K562 (cell line): Measurements from ENCODE around the gene RGS12. TPM values are rescaled to one million over a fixed set of nuclear protein-coding genes. Genes with fewer than 3 reads are reported as not detected.

Experiments used
- ATAC-seq: fragments of 200-7000 bp; cut with Tn5 transposase; 3 replicates; pipeline ENCODE4 v1.9.1; 2020; ENCODE audit warnings: moderate library complexity
- BruUV-seq: library from RNA; stranded (reverse); fragments of 400-500 nt; replicated peaks from 2 replicates; lab custom pipeline; 2021; lab: Mats Ljungman, UMichigan
- CTCF ChIA-PET: fragments of 300-600 bp; formaldehyde crosslinking; extraction: SDS; loops from one replicate; lab custom pipeline; 2021; ENCODE audit warnings: low intra/inter-chr PET ratio; lab: Yijun Ruan, JAX
- POLR2A ChIA-PET: fragments of 300-600, 350-650 bp; sonication (Branson Sonifier 250); formaldehyde crosslinking; extraction: SDS; loops from one replicate; lab custom pipeline; 2021; ENCODE audit warnings: antibody characterized with exemption, inconsistent platforms; lab: Yijun Ruan, JAX
- DNase-seq, 4 experiments: peaks; one replicate each; pipeline versions ENCODE4 v3.0.0 to v3.0.0-alpha.2; 2011 to 2018; ENCODE audit warnings: low spot score in 3 of 4, mixed read lengths in 3 of 4; ENCODE audit errors: extremely low read depth in 1 of 4
- FAIRE-seq: peaks from 2 replicates; lab custom pipeline; 2011; peaks lifted over from hg19 to GRCh38; lab: Jason Lieb, UNC
- H2AFZ ChIP-seq: 2 replicates; pipeline ENCODE4 v1.6.0; 2011; ENCODE audit warnings: low read depth, low read length, control low read depth, inconsistent platforms
- H3K27ac ChIP-seq: fragments of 200-600 bp; 3 replicates; pipeline ENCODE4 v1.8.0; 2011; ENCODE audit warnings: low read depth, mild to moderate bottlenecking, control low read depth, inconsistent platforms, low read length, moderate library complexity, mixed read lengths; ENCODE audit errors: extremely low read depth
- H3K27me3 ChIP-seq, 2 experiments: fragments of 300-600 bp in 1 of 2; 2 replicates in 1 of 2; 3 replicates in 1 of 2; pipeline versions ENCODE4 v1.6.0 to v1.8.0; 2011; ENCODE audit warnings: inconsistent platforms in 2 of 2, low read length in 2 of 2, mild to moderate bottlenecking in 1 of 2, mixed read lengths in 1 of 2, moderate library complexity in 1 of 2; ENCODE audit not compliant: control insufficient read depth in 2 of 2, insufficient read depth in 2 of 2
- H3K36me3 ChIP-seq: fragments of 300-600 bp; 3 replicates; pipeline ENCODE4 v1.8.0; 2011; ENCODE audit warnings: mild to moderate bottlenecking, low read length, inconsistent platforms; ENCODE audit not compliant: control insufficient read depth, insufficient read depth
- H3K4me1 ChIP-seq, 2 experiments: fragments of 200-600 bp in 1 of 2; replicated peaks in 1 of 2; 2 replicates in 1 of 2; 3 replicates in 1 of 2; pipeline versions ENCODE4 v1.5.1 to v1.8.0; 2011; ENCODE audit warnings: inconsistent platforms in 2 of 2, low read length in 2 of 2, mild to moderate bottlenecking in 1 of 2, mixed read lengths in 1 of 2, moderate library complexity in 1 of 2; ENCODE audit not compliant: control insufficient read depth in 2 of 2, insufficient read depth in 2 of 2
- H3K4me2 ChIP-seq: 2 replicates; pipeline ENCODE4 v1.6.1; 2011; ENCODE audit warnings: low read length, control low read depth, inconsistent platforms, mixed read lengths; ENCODE audit not compliant: insufficient read depth
- H3K4me3 ChIP-seq: fragments of 200-600 bp; sonication (generic), shearing (Covaris generic); 2 replicates; pipeline ENCODE4 v1.5.1; 2016; ENCODE audit warnings: control low read depth, inconsistent platforms
- H3K79me2 ChIP-seq: fragments of 200-600 bp; 3 replicates; pipeline ENCODE4 v1.8.0; 2011; ENCODE audit warnings: low read length, inconsistent platforms; ENCODE audit not compliant: control insufficient read depth, insufficient read depth
- H3K9ac ChIP-seq, 2 experiments: 2 replicates each; pipeline versions ENCODE4 v1.6.0 to v1.6.1; 2011; ENCODE audit warnings: low read depth in 2 of 2, low read length in 2 of 2, control low read depth in 1 of 2, inconsistent platforms in 1 of 2, mild to moderate bottlenecking in 1 of 2, mixed read lengths in 1 of 2; ENCODE audit not compliant: insufficient read depth in 1 of 2
- H3K9me1 ChIP-seq: one replicate; pipeline ENCODE4 v1.6.0; 2011; ENCODE audit warnings: inconsistent platforms, mild to moderate bottlenecking, low read length, moderate library complexity; ENCODE audit not compliant: control insufficient read depth, insufficient read depth
- H3K9me3 ChIP-seq: replicated peaks from 2 replicates; pipeline ENCODE4 v1.5.1; 2011; ENCODE audit warnings: low read depth, low read length, inconsistent platforms; ENCODE audit not compliant: control insufficient read depth, insufficient read depth
- H4K20me1 ChIP-seq: replicated peaks from 2 replicates; pipeline ENCODE4 v1.6.1; 2011; ENCODE audit warnings: low read length, inconsistent platforms, mixed read lengths; ENCODE audit not compliant: control insufficient read depth, insufficient read depth
- ADNP ChIP-seq: fragments of 200-800 bp; sonication (Bioruptor generic); IDR thresholded peaks from 2 replicates; pipeline ENCODE4 v1.6.1; 2016; ENCODE audit warnings: missing genetic modification characterization, missing compliant biosample characterization
- BDP1 ChIP-seq: IDR thresholded peaks from 3 replicates; pipeline ENCODE4 v1.6.1; 2011; ENCODE audit not compliant: insufficient read length, insufficient read depth
- CCAR2 ChIP-seq: fragments of 200-400 bp; formaldehyde crosslinking; IDR thresholded peaks from 2 replicates; pipeline ENCODE4 v1.6.1; 2017; ENCODE audit warnings: mild to moderate bottlenecking, low read depth, low read length
- CXXC5 ChIP-seq: fragments of 250-450 bp; sonication (Bioruptor Pico); IDR thresholded peaks from 2 replicates; pipeline ENCODE4 v1.8.0; 2022; ENCODE audit warnings: inconsistent platforms, mild to moderate bottlenecking, moderate library complexity
- HDAC3 ChIP-seq: fragments of 450-650 bp; IDR thresholded peaks from 2 replicates; pipeline ENCODE4 v1.6.1; 2018; ENCODE audit warnings: borderline replicate concordance, mild to moderate bottlenecking, moderate library complexity; ENCODE audit not compliant: partially characterized antibody
- PPARD ChIP-seq: fragments of 250-450 bp; sonication (Bioruptor Pico); IDR thresholded peaks from 2 replicates; pipeline ENCODE4 v1.8.0; 2022; ENCODE audit warnings: inconsistent platforms, mild to moderate bottlenecking, moderate library complexity
- SMARCC2 ChIP-seq: fragments of 450-650 bp; IDR thresholded peaks from 2 replicates; pipeline ENCODE4 v1.6.1; 2017; ENCODE audit warnings: antibody characterized with exemption, moderate library complexity, mild to moderate bottlenecking, low read depth
- SUPT5H ChIP-seq: fragments of 450-650 bp; IDR thresholded peaks from 2 replicates; pipeline ENCODE4 v1.6.1; 2016
- U2AF2 ChIP-seq: fragments of 200-400 bp; formaldehyde crosslinking; optimal IDR thresholded peaks from 2 replicates; pipeline ENCODE3; 2017; ENCODE audit warnings: low read depth, mild to moderate bottlenecking, low read length
- ZC3H8 ChIP-seq: fragments of 450-650 bp; IDR thresholded peaks from 2 replicates; pipeline ENCODE4 v1.6.1; 2017
- ZNF174 ChIP-seq: fragments of 250-450 bp; sonication (Bioruptor Pico); IDR thresholded peaks from 2 replicates; pipeline ENCODE4 v1.4.0; 2020; ENCODE audit warnings: mild to moderate bottlenecking
- ZZZ3 ChIP-seq: fragments of 450-650 bp; IDR thresholded peaks from 2 replicates; pipeline ENCODE4 v1.6.1; 2016; ENCODE audit warnings: antibody characterized with exemption, mild to moderate bottlenecking, moderate library complexity
- WGBS: fragments of 100-300 bp; shearing (Covaris generic); methylation state at CpG from one replicate; pipeline ENCODE4 v1.1.6; 2016; ENCODE audit warnings: low coverage, mixed read lengths; ENCODE audit not compliant: insufficient coverage; ENCODE audit errors: missing lambda C conversion rate; 5-methylcytosine and 5-hydroxymethylcytosine counted together
- in situ Hi-C: fragments of 300-500 bp; cut with MboI; formaldehyde crosslinking; loops from 4 replicates; pipeline ENCODE4 v1.15.0; 2018; ENCODE audit warnings: inconsistent platforms, mixed read lengths
- intact Hi-C: fragments of 100-400 bp; cut with micrococcal nuclease; formaldehyde crosslinking; loops from 2 replicates; pipeline ENCODE4 v1.14.2; 2022
- polyA plus RNA-seq, 8 experiments: library from polyadenylated mRNA; depleted of rRNA in 4 of 8; stranded (reverse) in 5 of 8; unstranded in 3 of 8; fragments of >200 nt; fragmentation: Nextera tagmentation in 2 of 8; fragmentation: Illumina TruSeq in 1 of 8; extraction: Ambion mirVana in 2 of 8; extraction: Trizol in 1 of 8; gene quantifications; 2 replicates each; pipeline versions ENCODE4 v1.2.1 to v1.2.3, GENCODE V29; 2011 to 2014; ENCODE audit warnings: inconsistent platforms in 1 of 8, missing spikeins in 1 of 8
- total RNA-seq, 7 experiments: library from RNA; depleted of rRNA in 6 of 7; stranded (reverse); fragments of >200 nt in 6 of 7; fragmentation: Illumina TruSeq in 2 of 7; extraction: Trizol in 2 of 7; gene quantifications; 2 replicates each; pipeline versions ENCODE4 v1.2.1 to v1.2.3, GENCODE V29; 2011 to 2021; ENCODE audit warnings: low replicate concordance in 1 of 7
- TF ChIP-seq, protein P1 (sequence below): sonication (generic); formaldehyde crosslinking; IDR thresholded peaks from 2 replicates; pipeline ENCODE4 v1.4.0; 2020; ENCODE audit warnings: mild to moderate bottlenecking, missing genetic modification reagents
- TF ChIP-seq, protein P2 (sequence below): fragments of 250-450 bp; sonication (Bioruptor Pico); IDR thresholded peaks from 2 replicates; pipeline ENCODE4 v1.5.0; 2021; ENCODE audit warnings: mild to moderate bottlenecking, moderate library complexity
- TF ChIP-seq, protein P3 (sequence below): fragments of 250-450 bp; sonication (Bioruptor Pico); IDR thresholded peaks from 2 replicates; pipeline ENCODE4 v1.6.1; 2021; ENCODE audit warnings: mild to moderate bottlenecking

RGS12 gene
- total and polyA plus RNA-seq, 9 of the 15 experiments (the other 6 are each of a cell fraction or from before 2014, with no cell fraction given), result 0.30 to 8.8 (median 5.5) TPM

DNA sequence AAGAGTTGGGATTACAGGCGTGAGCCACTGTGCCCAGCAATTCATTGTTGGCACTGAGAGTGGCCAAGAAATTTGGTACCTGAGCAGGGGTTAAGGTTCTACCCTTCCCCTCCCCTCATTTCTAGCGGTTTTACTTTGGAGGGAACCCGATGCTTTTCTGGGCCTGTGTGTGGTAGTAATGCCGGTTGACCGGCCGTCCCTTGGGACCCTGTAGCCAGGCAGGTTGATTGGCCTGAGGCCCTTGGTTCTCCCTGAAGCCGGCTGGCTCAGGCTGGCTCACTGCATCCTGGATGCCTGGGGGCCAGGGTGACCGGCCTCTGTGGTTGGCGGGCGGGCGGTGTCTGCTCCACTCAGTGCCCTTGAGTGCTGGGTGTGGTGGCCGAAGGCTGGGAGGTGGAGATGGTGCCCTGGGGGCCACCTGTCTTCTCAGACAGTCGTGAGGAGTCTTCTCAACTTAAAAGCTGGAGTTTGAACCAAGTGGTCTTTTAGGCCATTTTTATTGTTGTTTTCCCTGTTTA lies 45.6 kb downstream of the RGS12 start (continued):
- TF ChIP-seq ADNP (tag) (no peak), ZZZ3 (no peak), SMARCC2 (no peak)
- TF ChIP-seq, all 486 proteins: peak for 0

DNA sequence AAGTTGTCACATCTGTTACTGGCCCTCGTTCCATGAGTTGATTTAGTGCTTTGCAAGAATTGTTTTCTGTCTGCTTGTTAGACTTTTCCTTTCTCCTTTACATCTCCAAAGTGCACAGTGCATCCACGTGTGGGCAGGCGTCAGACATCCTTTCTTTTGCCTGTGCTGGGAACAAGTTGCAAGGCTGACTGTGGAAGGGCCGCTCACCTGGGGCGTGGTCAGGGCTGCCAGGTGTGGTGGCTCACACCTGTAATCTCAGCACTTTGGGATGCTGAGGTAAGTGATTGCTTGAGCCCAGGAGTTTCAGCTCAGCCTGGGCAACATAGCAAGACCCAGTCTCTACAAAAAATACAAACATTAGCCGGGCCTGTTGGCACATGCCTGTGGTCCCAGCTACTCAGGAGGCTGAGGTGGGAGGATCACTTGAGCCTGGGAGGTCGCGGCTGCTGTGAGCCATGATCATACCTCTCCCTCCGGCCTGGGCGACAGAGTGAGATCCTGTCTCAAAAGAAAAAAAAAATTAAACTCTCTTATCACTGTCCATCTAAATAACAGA lies 46.2 kb downstream of the RGS12 start:
- 24% methylated on average over 10 of the region's 10 CpGs for WGBS
- Histone ChIP-seq H3K9me1 (peaks cover 2% of the 10 kb centered on the region), H3K27me3 (peaks cover 0 to 27% of the 10 kb centered on the region in 2 experiments; a peak in 2 of 5 replicates), H3K27ac (no peak overlapping the region), H3K36me3 (no peaks in the 10 kb centered on the region), H3K79me2 (no peaks in the 10 kb centered on the region), H3K9me3 (no peaks in the 10 kb centered on the region), H3K4me3 (no peak overlapping the region), H3K9ac (no peak overlapping the region), H3K4me2 (no peak overlapping the region), H4K20me1 (peaks cover 7% of the 10 kb centered on the region; the same call in 1 of the 2 replicates), H3K4me1 (peaks cover 0 to 9% of the 10 kb centered on the region in 2 experiments; a peak in 2 of 5 replicates), H2AFZ (no peak overlapping the region)
- no TSS peak for BruUV-seq
- ChIA-PET CTCF (no interaction called here), POLR2A (no interaction called here)
- ATAC-seq (no peak), DNase-seq (no peak), FAIRE-seq (no peak)
- in situ Hi-C loops (no loop called here), intact Hi-C loops (no loop called here)
- TF ChIP-seq, protein P1, sequence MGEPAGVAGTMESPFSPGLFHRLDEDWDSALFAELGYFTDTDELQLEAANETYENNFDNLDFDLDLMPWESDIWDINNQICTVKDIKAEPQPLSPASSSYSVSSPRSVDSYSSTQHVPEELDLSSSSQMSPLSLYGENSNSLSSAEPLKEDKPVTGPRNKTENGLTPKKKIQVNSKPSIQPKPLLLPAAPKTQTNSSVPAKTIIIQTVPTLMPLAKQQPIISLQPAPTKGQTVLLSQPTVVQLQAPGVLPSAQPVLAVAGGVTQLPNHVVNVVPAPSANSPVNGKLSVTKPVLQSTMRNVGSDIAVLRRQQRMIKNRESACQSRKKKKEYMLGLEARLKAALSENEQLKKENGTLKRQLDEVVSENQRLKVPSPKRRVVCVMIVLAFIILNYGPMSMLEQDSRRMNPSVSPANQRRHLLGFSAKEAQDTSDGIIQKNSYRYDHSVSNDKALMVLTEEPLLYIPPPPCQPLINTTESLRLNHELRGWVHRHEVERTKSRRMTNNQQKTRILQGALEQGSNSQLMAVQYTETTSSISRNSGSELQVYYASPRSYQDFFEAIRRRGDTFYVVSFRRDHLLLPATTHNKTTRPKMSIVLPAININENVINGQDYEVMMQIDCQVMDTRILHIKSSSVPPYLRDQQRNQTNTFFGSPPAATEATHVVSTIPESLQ (CRISPR knock-in tag), result no peak
- TF ChIP-seq CCAR2 (no peak), U2AF2 (no peak), ZC3H8 (no peak), ZNF174 (CRISPR knock-in tag) (no peak), HDAC3 (no peak), SUPT5H (no peak), BDP1 (no peak), PPARD (no peak), CXXC5 (no peak)
- TF ChIP-seq, protein P2, sequence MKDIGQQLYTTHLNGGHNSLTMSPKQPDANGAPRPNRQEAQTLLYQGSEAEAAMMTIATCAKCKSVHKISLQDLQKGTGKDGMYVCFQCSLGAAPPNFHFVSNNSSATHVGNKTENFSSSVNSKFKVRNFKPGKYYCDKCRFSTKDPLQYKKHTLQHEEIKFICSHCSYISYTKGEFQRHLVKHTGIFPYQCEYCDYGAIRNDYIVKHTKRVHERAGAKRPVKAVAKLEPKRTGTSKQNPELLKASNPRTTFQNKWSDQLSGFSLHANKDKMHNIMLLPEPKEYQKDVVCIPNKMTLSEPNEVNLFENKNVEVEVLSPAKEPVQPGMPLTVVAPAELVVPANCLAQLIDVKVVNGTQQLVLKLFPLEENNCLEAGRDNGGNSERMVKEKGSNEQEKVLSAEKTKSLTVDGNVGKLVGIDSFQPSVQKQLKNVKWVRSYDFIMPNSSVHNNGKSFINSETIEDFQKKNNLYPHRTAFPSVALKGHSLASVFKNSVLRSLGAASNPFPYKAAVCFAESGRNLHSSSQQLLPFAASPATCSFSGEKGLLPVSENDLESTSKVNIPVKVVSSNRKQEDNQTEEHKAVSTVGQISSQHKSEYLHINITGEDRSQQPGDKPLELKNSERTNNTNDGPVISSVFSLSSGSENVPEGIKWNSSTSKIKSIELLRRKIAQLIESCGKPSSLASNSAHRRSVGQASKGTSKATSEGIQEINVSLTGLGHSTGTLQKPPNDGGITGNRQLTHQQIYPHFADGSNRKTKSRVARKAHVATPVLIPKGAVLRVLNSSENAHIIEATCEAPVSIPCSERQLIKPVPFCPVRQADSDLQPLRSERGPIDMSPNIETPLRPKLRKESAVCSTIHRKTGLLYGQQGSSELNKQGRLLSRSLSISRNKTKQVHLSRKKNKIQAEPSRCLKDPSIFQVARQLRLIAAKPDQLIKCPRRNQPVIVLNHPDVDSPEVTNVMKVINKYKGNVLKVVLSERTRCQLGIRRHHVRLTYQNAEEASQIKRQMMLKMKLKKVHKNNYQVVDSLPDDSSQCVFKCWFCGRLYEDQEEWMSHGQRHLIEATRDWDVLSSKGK (CRISPR knock-in tag), result no peak
- TF ChIP-seq, protein P3, sequence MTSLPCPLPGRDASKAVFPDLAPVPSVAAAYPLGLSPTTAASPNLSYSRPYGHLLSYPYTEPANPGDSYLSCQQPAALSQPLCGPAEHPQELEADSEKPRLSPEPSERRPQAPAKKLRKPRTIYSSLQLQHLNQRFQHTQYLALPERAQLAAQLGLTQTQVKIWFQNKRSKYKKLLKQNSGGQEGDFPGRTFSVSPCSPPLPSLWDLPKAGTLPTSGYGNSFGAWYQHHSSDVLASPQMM (CRISPR knock-in tag), result no peak
